Measurements from ENCODE around the gene TCEAL7. TPM values are rescaled to one million over a fixed set of nuclear protein-coding genes. Genes with fewer than 3 reads are reported as not detected.

The TCEAL7 gene
- total RNA-seq, 2 donors from 2014 or later: 4.9 to 6.4 TPM

DNA sequence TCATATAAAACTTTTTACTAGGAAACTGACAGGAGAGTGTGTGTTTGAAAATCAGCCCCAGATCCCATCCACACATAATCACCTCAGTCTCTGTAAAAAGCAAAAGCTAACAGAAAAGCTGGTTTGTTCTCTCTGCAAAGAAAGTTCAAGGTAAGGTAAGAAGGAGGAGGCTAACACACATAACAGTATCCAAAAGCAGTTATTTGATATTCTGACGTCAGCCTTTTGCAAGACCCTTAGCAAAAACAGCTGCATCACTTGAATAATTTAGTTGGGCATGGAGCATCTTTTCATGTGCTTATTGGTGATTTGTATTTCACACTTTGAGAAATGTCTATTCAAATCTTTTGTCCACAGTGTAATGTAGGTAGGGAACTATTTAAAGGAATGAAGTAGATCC lies 31.8 kb downstream of the TCEAL7 start:
- intact Hi-C loops (cut with DNase I): no loop called here
- no peak for ATAC-seq
- DNase-seq: no peak

- DNase-seq (no peak), ATAC-seq (no peak)
- intact Hi-C loops (cut with DNase I): no loop called here
Measured at GRCh38 chrX:103362474-103362873, 32.4 kb downstream of the TCEAL7 start.

DNA sequence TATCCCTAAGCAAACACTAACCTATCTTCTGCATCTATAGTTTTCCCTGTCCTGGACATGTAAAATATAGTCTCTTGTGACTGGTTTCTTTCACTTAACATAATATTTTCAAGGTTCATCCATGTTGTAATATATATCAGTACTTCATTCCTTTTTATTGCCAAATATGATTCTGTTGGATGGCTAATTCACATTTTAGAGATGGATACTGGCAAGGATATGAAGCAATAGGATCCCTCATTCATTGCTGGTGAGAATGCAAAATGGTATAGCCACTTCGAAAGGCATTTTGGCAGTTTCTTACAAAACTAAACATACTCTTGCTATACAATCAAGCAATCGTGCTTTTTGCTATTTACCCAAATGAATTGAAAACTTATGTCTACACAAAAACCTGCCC lies 33.0 kb downstream of the TCEAL7 start:
- DNase-seq: no peak
- intact Hi-C loops (cut with DNase I): no loop called here
- ATAC-seq: no peak

GRCh38 chrX:103367502-103367901 lies 37.5 kb downstream of the TCEAL7 start:
- ATAC-seq (no peak), DNase-seq (no peak)
- intact Hi-C loops (cut with DNase I): no loop called here

GRCh38 chrX:103369479-103369878 lies 39.4 kb downstream of the TCEAL7 start:
- intact Hi-C loops (cut with DNase I): no loop called here
- ATAC-seq (no peak), DNase-seq (no peak)

GRCh38 chrX:103372886-103373285 lies 42.8 kb downstream of the TCEAL7 start:
- intact Hi-C loops (cut with DNase I): no loop called here
- DNase-seq (no peak), ATAC-seq (no peak)

- DNase-seq (no peak), ATAC-seq (no peak)
- intact Hi-C loops (cut with DNase I): no loop called here
Measured at GRCh38 chrX:103373581-103373980, 43.5 kb downstream of the TCEAL7 start.

GRCh38 chrX:103376118-103376978 lies 46.3 kb downstream of the TCEAL7 start, which contains the start of gene BEX3:
BEX3 (plus strand) TSS chrX:103376538; CDS start chrX:103377522, 984 bp downstream.
- intact Hi-C loops (cut with DNase I): no loop called here
- DNase-seq: peak; percentile 66
- peak; percentile 93 to 94 for ATAC-seq

GRCh38 chrX:103376979-103377324 lies 46.9 kb downstream of the TCEAL7 start:
- DNase-seq: no peak
- ATAC-seq: peak; percentile 73 to 81
- intact Hi-C loops (cut with DNase I): no loop called here

- intact Hi-C loops (cut with DNase I): no loop called here
- ATAC-seq: no peak
- no peak for DNase-seq
Measured at GRCh38 chrX:103378990-103379389, 49.0 kb downstream of the TCEAL7 start.

Other genes starting within 250 kb of the TCEAL7 start
- 1 to 10 TPM; 1.0 to 1.6 TPM for gene NXF3, start 237.1 kb upstream of the TCEAL7 start, total RNA-seq
- 10 to 100 TPM; 47.5 to 68.8 TPM for gene BEX4, start 115.1 kb upstream of the TCEAL7 start, total RNA-seq
- 10 to 100 TPM; 46.1 to 53.3 TPM for gene TCEAL8, start 75.1 kb upstream of the TCEAL7 start, total RNA-seq
- gene TCEAL5, start 53.5 kb upstream of the TCEAL7 start, total RNA-seq: under 1 TPM; 0.50 TPM
- 10 to 100 TPM in 1 of 2 donors, 1 to 10 TPM in 1; 8.4 to 18.6 TPM for gene BEX2, start 19.2 kb upstream of the TCEAL7 start, total RNA-seq
- gene TCEAL9, start 26.3 kb downstream of the TCEAL7 start, total RNA-seq: 10 to 100 TPM; 28.6 to 42.1 TPM
- 100 to 1,000 TPM; 147 to 168 TPM for gene BEX3, start 46.3 kb downstream of the TCEAL7 start, total RNA-seq
- gene RAB40A, start 189.2 kb downstream of the TCEAL7 start, total RNA-seq: under 1 TPM; 0.18 TPM

All from left cardiac atrium (tissue), 4 donors.